Endothelial cell of umbilical vein (primary cell): Measurements from ENCODE around the gene TMEM250. TPM values are rescaled to one million over a fixed set of nuclear protein-coding genes. Genes with fewer than 3 reads are reported as not detected.

ENCODE experiments used
- BruUV-seq: library from RNA; stranded (reverse); fragments of 400-500 nt; replicated peaks from 2 replicates; lab custom pipeline; 2021; lab: Mats Ljungman, UMichigan
- CTCF ChIA-PET: fragments of 300-600, 350-600 bp; sonication (Branson Sonifier 250); formaldehyde crosslinking; loops from one replicate; lab custom pipeline; 2021; ENCODE audit warnings: antibody characterized with exemption, inconsistent platforms; lab: Charles Lee
- POLR2A ChIA-PET: fragments of 300-600, 350-600 bp; sonication (Branson Sonifier 250); formaldehyde crosslinking; loops from one replicate; lab custom pipeline; 2021; ENCODE audit warnings: antibody characterized with exemption, inconsistent platforms; lab: Charles Lee
- DNase-seq: peaks from one replicate; pipeline ENCODE4 v3.0.0-alpha.2; 2011; ENCODE audit warnings: low read depth, low spot score
- FAIRE-seq: peaks from 2 replicates; lab custom pipeline; 2011; peaks lifted over from hg19 to GRCh38; lab: Jason Lieb, UNC
- H2AFZ ChIP-seq: 2 replicates; pipeline ENCODE4 v1.6.0; 2012; ENCODE audit warnings: low read depth, low read length, control low read depth, inconsistent platforms
- H3K27ac ChIP-seq: 2 replicates; pipeline ENCODE4 v1.5.1; 2011; ENCODE audit warnings: low read depth, mild to moderate bottlenecking, control low read depth, low read length, moderate library complexity; ENCODE audit not compliant: insufficient read depth
- H3K27me3 ChIP-seq, 2 experiments: 2 replicates each; pipeline versions ENCODE4 v1.6.0 to v1.6.1; 2011; ENCODE audit warnings: low read length in 2 of 2, mixed read lengths in 1 of 2; ENCODE audit not compliant: control insufficient read depth in 2 of 2, insufficient read depth in 2 of 2
- H3K36me3 ChIP-seq, 2 experiments: 2 replicates in 1 of 2; 3 replicates in 1 of 2; pipeline ENCODE4 v1.5.1; 2011; ENCODE audit warnings: low read length in 2 of 2, mild to moderate bottlenecking in 1 of 2, moderate library complexity in 1 of 2; ENCODE audit not compliant: control insufficient read depth in 2 of 2, insufficient read depth in 2 of 2; ENCODE audit errors: extremely low read depth in 1 of 2
- H3K4me1 ChIP-seq: 3 replicates; pipeline ENCODE4 v1.5.1; 2011; ENCODE audit warnings: mild to moderate bottlenecking, low read length; ENCODE audit not compliant: control insufficient read depth, insufficient read depth; ENCODE audit errors: extremely low read depth
- H3K4me2 ChIP-seq: 2 replicates; pipeline ENCODE4 v1.6.1; 2011; ENCODE audit warnings: low read length, control low read depth, mixed read lengths; ENCODE audit not compliant: insufficient read depth
- H3K4me3 ChIP-seq, 3 experiments: fragments of 200-600 bp in 1 of 3; sonication (generic), shearing (Covaris generic) in 1 of 3; replicated peaks in 1 of 3; 2 replicates each; pipeline ENCODE4 v1.5.1; 2011 to 2016; ENCODE audit warnings: control low read depth in 3 of 3, low read length in 3 of 3, mild to moderate bottlenecking in 2 of 3, inconsistent platforms in 1 of 3, low read depth in 1 of 3, moderate library complexity in 1 of 3; ENCODE audit not compliant: insufficient read depth in 1 of 3
- H3K79me2 ChIP-seq: 2 replicates; pipeline ENCODE4 v1.6.0; 2012; ENCODE audit warnings: low read length, inconsistent platforms; ENCODE audit not compliant: control insufficient read depth, insufficient read depth
- H3K9ac ChIP-seq: replicated peaks from 2 replicates; pipeline ENCODE3; 2011; ENCODE audit warnings: low read length, control low read depth; ENCODE audit not compliant: insufficient read depth; ENCODE audit errors: extremely low read depth
- H3K9me1 ChIP-seq: replicated peaks from 3 replicates; pipeline ENCODE4 v1.6.0; 2011; ENCODE audit warnings: mild to moderate bottlenecking, low read length; ENCODE audit not compliant: control insufficient read depth, insufficient read depth; ENCODE audit errors: extremely low read depth
- H3K9me3 ChIP-seq: replicated peaks from 2 replicates; pipeline ENCODE4 v1.5.1; 2012; ENCODE audit warnings: low read length, inconsistent platforms; ENCODE audit not compliant: control insufficient read depth, insufficient read depth
- H4K20me1 ChIP-seq: replicated peaks from 2 replicates; pipeline ENCODE3; 2011; ENCODE audit warnings: mild to moderate bottlenecking, low read length; ENCODE audit not compliant: control insufficient read depth, insufficient read depth; ENCODE audit errors: extremely low read depth
- CTCF ChIP-seq, 2 donors: IDR thresholded peaks; 1 replicate in 1 of 2; 2 replicates in 1 of 2; pipeline ENCODE4 v1.5.1; 2011; ENCODE audit warnings: low read length in 2 of 2, mild to moderate bottlenecking in 2 of 2, moderate library complexity in 2 of 2, control low read depth in 1 of 2, inconsistent platforms in 1 of 2, low read depth in 1 of 2; ENCODE audit not compliant: insufficient read depth in 1 of 2; ENCODE audit errors: extremely low read depth in 1 of 2
- EZH2 ChIP-seq: IDR thresholded peaks from 2 replicates; pipeline ENCODE4 v1.6.1; 2012; ENCODE audit warnings: borderline replicate concordance, low read depth, mild to moderate bottlenecking, moderate library complexity, low read length, inconsistent platforms; ENCODE audit not compliant: severe bottlenecking
- FOS ChIP-seq: IDR thresholded peaks from 2 replicates; pipeline ENCODE4 v1.6.1; 2011; ENCODE audit warnings: mild to moderate bottlenecking, low read length, moderate library complexity, borderline replicate concordance; ENCODE audit not compliant: insufficient read depth
- GATA2 ChIP-seq: IDR thresholded peaks from 2 replicates; pipeline ENCODE4 v1.7.0; 2011; ENCODE audit warnings: low read depth, mild to moderate bottlenecking, moderate library complexity, mixed read lengths, low read length; ENCODE audit not compliant: insufficient read length, insufficient read depth
- JUN ChIP-seq: IDR thresholded peaks from 2 replicates; pipeline ENCODE4 v1.6.1; 2011; ENCODE audit warnings: borderline replicate concordance, low read depth; ENCODE audit not compliant: insufficient read length, insufficient read depth
- MAX ChIP-seq: IDR thresholded peaks from 2 replicates; pipeline ENCODE4 v1.6.1; 2011; ENCODE audit not compliant: insufficient read depth, insufficient read length
- MYC ChIP-seq: IDR thresholded peaks from one replicate; pipeline ENCODE4 v1.6.1; 2011; ENCODE audit warnings: mild to moderate bottlenecking, low read depth, low read length
- POLR2A ChIP-seq: IDR thresholded peaks from 2 replicates; pipeline ENCODE4 v1.6.1; 2012; ENCODE audit warnings: low read depth, mild to moderate bottlenecking, control low read depth, low read length
- POLR2AphosphoS5 ChIP-seq: IDR thresholded peaks from 2 replicates; pipeline ENCODE4 v1.6.1; 2012; ENCODE audit warnings: low read depth, mild to moderate bottlenecking, control low read depth, low read length, moderate library complexity; ENCODE audit not compliant: insufficient read depth
- dilution Hi-C: fragments of 300-500 bp; cut with MboI; formaldehyde crosslinking; loops from one replicate; pipeline ENCODE4 v1.15.0; 2019; ENCODE audit warnings: low sequenced_read_pairs; ENCODE audit not compliant: extremely low pct_ligation_motif_present
- intact Hi-C: fragments of 100-400 bp; cut with micrococcal nuclease; formaldehyde crosslinking; loops from one replicate; pipeline ENCODE4 v1.10.0; 2022
- polyA plus RNA-seq, 4 experiments: library from polyadenylated mRNA; depleted of rRNA in 3 of 4; stranded (reverse) in 3 of 4; unstranded in 1 of 4; fragments of >200 nt; gene quantifications; 2 replicates each; pipeline versions ENCODE4 v1.2.1 to v1.2.3, GENCODE V29; 2011 to 2012; ENCODE audit warnings: missing spikeins in 1 of 4
- total RNA-seq: library from RNA; stranded (reverse); gene quantifications from 2 replicates; pipeline ENCODE4 v1.2.3, GENCODE V29; 2021

Gene TMEM250
- total and polyA plus RNA-seq, 2 donors (not counting 3 experiments of a cell fraction or from before 2014, with no cell fraction given): 24.9 to 49.9 TPM

GRCh38 chr9:136151848-136152542, 33.3 kb upstream of the TMEM250 start:
- BruUV-seq: no TSS peak
- peaks cover 3% of the 10 kb centered on the region for H3K4me1 ChIP-seq
- no peaks in the 10 kb centered on the region for H4K20me1 ChIP-seq
- intact Hi-C loops: loop anchor here (10.0 kb wide), 1 partner anchor 53 kb away; the partner anchor contains the start of gene LHX3
- FAIRE-seq (no peak), DNase-seq (no peak)
- H3K9me3 ChIP-seq: no peaks in the 10 kb centered on the region
- CTCF ChIA-PET: interaction anchor here (0.7 to 1.5 kb wide), 2 partner anchors 13 to 115 kb away, joined by 3 to 8 read pairs; no protein-coding TSS in a partner anchor
- no peak overlapping the region for H3K27ac ChIP-seq
- H3K36me3 ChIP-seq: no peaks in the 10 kb centered on the region
- no peaks in the 10 kb centered on the region for H3K9me1 ChIP-seq
- no peak overlapping the region for H3K4me2 ChIP-seq
- no peak overlapping the region for H2AFZ ChIP-seq
- H3K79me2 ChIP-seq: no peaks in the 10 kb centered on the region
- dilution Hi-C loops: no loop called here
- peaks cover 0 to 1% of the 10 kb centered on the region in 2 experiments for H3K27me3 ChIP-seq
- no peak overlapping the region for H3K9ac ChIP-seq
- no peak overlapping the region for H3K4me3 ChIP-seq
- TF ChIP-seq MYC: no peak
- POLR2A ChIA-PET: no interaction called here

GRCh38 chr9:136151214-136151804, 32.6 kb upstream of the TMEM250 start:
- Histone ChIP-seq H3K27ac (no peak overlapping the region), H2AFZ (no peak overlapping the region), H3K4me2 (no peak overlapping the region), H3K36me3 (no peaks in the 10 kb centered on the region), H3K27me3 (peaks cover 0 to 3% of the 10 kb centered on the region in 2 experiments), H3K9me3 (no peaks in the 10 kb centered on the region), H3K4me1 (no peaks in the 10 kb centered on the region), H3K4me3 (no peak overlapping the region), H3K79me2 (no peaks in the 10 kb centered on the region), H4K20me1 (no peaks in the 10 kb centered on the region), H3K9ac (no peak overlapping the region), H3K9me1 (no peaks in the 10 kb centered on the region)
- TF ChIP-seq MYC: no peak
- TF ChIP-seq GATA2: no peak
- TF ChIP-seq JUN: no peak
- no peak for TF ChIP-seq FOS
- TF ChIP-seq EZH2: no peak
- TF ChIP-seq MAX: no peak
- no peak for TF ChIP-seq POLR2A
- TF ChIP-seq CTCF (IDR thresholded peaks at IDR 0.05; ENCODE audit: extremely low read depth in 1 of 2, insufficient read depth in 1 of 2, low read depth in 1 of 2, low read length in 2 of 2): no peak
- TF ChIP-seq POLR2AphosphoS5: no peak
- dilution Hi-C loops (no loop called here), intact Hi-C loops (loop anchor here (10.0 kb wide), 1 partner anchor 53 kb away; the partner anchor contains the start of gene LHX3)
- FAIRE-seq (no peak), DNase-seq (no peak)
- no TSS peak for BruUV-seq
- POLR2A ChIA-PET: no interaction called here
- CTCF ChIA-PET: interaction anchor here (0.7 to 1.5 kb wide), 2 partner anchors 12 to 116 kb away, joined by 3 to 8 read pairs; no protein-coding TSS in a partner anchor
